WTC11 (cell line): Measurements from ENCODE around the gene TMC3. TPM values are rescaled to one million over a fixed set of nuclear protein-coding genes. Genes with fewer than 3 reads are reported as not detected.

ENCODE experiments used
- ATAC-seq: fragments of 200-7000 bp; cut with Tn5 transposase; 2 replicates; pipeline ENCODE4 v1.10.0; 2021; ENCODE audit warnings: mild to moderate bottlenecking, moderate library complexity
- CTCF ChIA-PET: fragments of 300-600 bp; sonication (Branson Sonifier 250); formaldehyde crosslinking; loops from one replicate; lab custom pipeline; 2021; ENCODE audit warnings: antibody characterized with exemption; lab: Charles Lee
- POLR2A ChIA-PET: fragments of 350-600 bp; sonication (Branson Sonifier 250); formaldehyde crosslinking; loops from one replicate; lab custom pipeline; 2021; ENCODE audit warnings: antibody characterized with exemption; lab: Charles Lee
- DNase-seq: peaks from one replicate; pipeline ENCODE4 v3.0.0; 2021; ENCODE audit warnings: low spot score
- H3K27ac Mint-ChIP-seq: 2 replicates; pipeline ENCODE4 v1.8.0; 2021; ENCODE audit warnings: mixed read lengths
- H3K27me3 Mint-ChIP-seq: 2 replicates; pipeline ENCODE4 v1.8.0; 2021; ENCODE audit warnings: low read depth, mild to moderate bottlenecking, moderate library complexity, mixed read lengths
- H3K36me3 Mint-ChIP-seq: 2 replicates; pipeline ENCODE4 v1.8.0; 2021; ENCODE audit warnings: mixed read lengths
- H3K4me1 Mint-ChIP-seq: 2 replicates; pipeline ENCODE4 v1.8.0; 2022; ENCODE audit warnings: mixed read lengths
- H3K4me3 Mint-ChIP-seq: 2 replicates; pipeline ENCODE4 v1.8.0; 2021; ENCODE audit warnings: mild to moderate bottlenecking, moderate library complexity, mixed read lengths
- H3K9me3 Mint-ChIP-seq: 2 replicates; pipeline ENCODE4 v1.8.0; 2021; ENCODE audit warnings: mixed read lengths
- ELF4 ChIP-seq: sonication (generic); formaldehyde crosslinking; IDR thresholded peaks from 2 replicates; pipeline ENCODE4 v1.8.1; 2022; ENCODE audit warnings: low read depth, mild to moderate bottlenecking, moderate library complexity, missing genetic modification reagents
- ETV6 ChIP-seq: sonication (generic); formaldehyde crosslinking; IDR thresholded peaks from 2 replicates; pipeline ENCODE4 v1.8.1; 2022; ENCODE audit warnings: mild to moderate bottlenecking, missing genetic modification reagents
- FOXP1 ChIP-seq: sonication (generic); formaldehyde crosslinking; IDR thresholded peaks from 2 replicates; pipeline ENCODE4 v1.8.0; 2022; ENCODE audit warnings: missing genetic modification reagents, mild to moderate bottlenecking, moderate library complexity, borderline replicate concordance
- NFE2L1 ChIP-seq: sonication (generic); formaldehyde crosslinking; IDR thresholded peaks from 2 replicates; pipeline ENCODE4 v1.8.1; 2023; ENCODE audit warnings: missing genetic modification reagents
- NR3C1 ChIP-seq: sonication (generic); formaldehyde crosslinking; conservative IDR thresholded peaks from 2 replicates; pipeline ENCODE4 v1.8.1; 2023; ENCODE audit warnings: low read depth, mild to moderate bottlenecking, missing genetic modification reagents
- ZNF121 ChIP-seq: sonication (generic); formaldehyde crosslinking; IDR thresholded peaks from 2 replicates; pipeline ENCODE4 v1.8.0; 2023; ENCODE audit warnings: missing genetic modification reagents
- ZNF671 ChIP-seq: fragments of 250-450 bp; sonication (Bioruptor Pico); IDR thresholded peaks from 2 replicates; pipeline ENCODE4 v1.8.0; 2021; ENCODE audit warnings: mild to moderate bottlenecking
- total RNA-seq: library from RNA; stranded (reverse); gene quantifications from 3 replicates; pipeline ENCODE4 v1.2.3, GENCODE V29; 2021
- TF ChIP-seq, protein P1 (sequence below): fragments of 250-450 bp; sonication (Bioruptor Pico); IDR thresholded peaks from 2 replicates; pipeline ENCODE4 v1.8.0; 2021; ENCODE audit warnings: mild to moderate bottlenecking
- TF ChIP-seq, protein P2 (sequence below): sonication (generic); formaldehyde crosslinking; IDR thresholded peaks from 2 replicates; pipeline ENCODE4 v1.8.1; 2022; ENCODE audit warnings: low read depth, missing genetic modification reagents, borderline replicate concordance
- TF ChIP-seq, protein P3 (sequence below): sonication (generic); formaldehyde crosslinking; conservative IDR thresholded peaks from 2 replicates; pipeline ENCODE4 v1.8.1; 2023; ENCODE audit warnings: mild to moderate bottlenecking, low read depth, missing genetic modification reagents, moderate library complexity
- TF ChIP-seq, protein P4 (sequence below): sonication (generic); formaldehyde crosslinking; IDR thresholded peaks from 2 replicates; pipeline ENCODE4 v1.8.0; 2023; ENCODE audit warnings: missing genetic modification reagents, mild to moderate bottlenecking, borderline replicate concordance
- TF ChIP-seq, protein P5 (sequence below): sonication (generic); formaldehyde crosslinking; conservative IDR thresholded peaks from 2 replicates; pipeline ENCODE4 v1.8.1; 2022; ENCODE audit warnings: mild to moderate bottlenecking, missing genetic modification reagents
- TF ChIP-seq, protein P6 (sequence below): sonication (generic); formaldehyde crosslinking; IDR thresholded peaks from 2 replicates; pipeline ENCODE4 v1.8.1; 2022; ENCODE audit warnings: mild to moderate bottlenecking, moderate library complexity, missing genetic modification reagents
- TF ChIP-seq, protein P7 (sequence below): sonication (generic); formaldehyde crosslinking; IDR thresholded peaks from 2 replicates; pipeline ENCODE4 v1.8.0; 2022; ENCODE audit warnings: mild to moderate bottlenecking, missing genetic modification reagents
- TF ChIP-seq, protein P8 (sequence below): fragments of 250-450 bp; sonication (Bioruptor Pico); conservative IDR thresholded peaks from 2 replicates; pipeline ENCODE4 v1.9.0; 2021; ENCODE audit warnings: mild to moderate bottlenecking

TMC3 gene
- total RNA-seq, 1 experiment from 2014 or later: not detected

DNA sequence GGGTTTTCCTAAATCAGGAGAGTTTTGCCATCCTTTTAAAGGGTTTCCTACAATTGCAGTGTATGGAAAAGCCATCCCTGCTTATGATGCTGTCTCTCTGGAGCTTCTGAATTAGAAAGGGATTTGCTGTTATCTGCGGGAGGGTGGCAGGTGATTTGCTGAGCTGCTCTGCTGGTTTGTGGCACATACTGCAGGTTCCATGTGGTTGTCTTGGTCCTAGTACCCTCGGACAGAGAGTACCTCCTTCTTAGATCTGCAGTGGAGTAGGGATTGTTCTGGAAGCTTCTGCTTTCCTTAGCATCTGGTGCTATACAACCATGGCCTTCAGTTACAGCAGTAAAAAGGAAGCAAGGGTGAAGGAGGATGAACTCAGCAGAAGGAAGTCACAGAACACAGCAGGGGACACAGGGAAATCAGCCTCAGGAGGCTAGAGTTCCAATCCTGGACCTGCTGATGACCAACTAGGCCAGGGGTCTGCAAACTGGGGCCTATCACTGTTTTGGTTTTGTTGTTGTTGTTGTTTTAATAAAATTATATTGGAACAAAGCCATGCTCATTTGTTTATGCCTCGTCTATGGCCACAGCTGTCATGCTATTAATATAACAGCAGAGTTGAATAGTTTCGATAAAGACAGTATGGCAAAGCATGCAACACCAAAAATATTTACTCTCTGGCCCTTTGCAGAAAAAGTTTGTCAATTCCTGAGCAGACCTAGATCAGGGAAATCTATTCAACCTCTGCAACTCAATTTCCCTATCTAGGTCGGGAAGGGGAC, 89.6 kb downstream of the TMC3 start (continued):
- TF ChIP-seq, protein P1, sequence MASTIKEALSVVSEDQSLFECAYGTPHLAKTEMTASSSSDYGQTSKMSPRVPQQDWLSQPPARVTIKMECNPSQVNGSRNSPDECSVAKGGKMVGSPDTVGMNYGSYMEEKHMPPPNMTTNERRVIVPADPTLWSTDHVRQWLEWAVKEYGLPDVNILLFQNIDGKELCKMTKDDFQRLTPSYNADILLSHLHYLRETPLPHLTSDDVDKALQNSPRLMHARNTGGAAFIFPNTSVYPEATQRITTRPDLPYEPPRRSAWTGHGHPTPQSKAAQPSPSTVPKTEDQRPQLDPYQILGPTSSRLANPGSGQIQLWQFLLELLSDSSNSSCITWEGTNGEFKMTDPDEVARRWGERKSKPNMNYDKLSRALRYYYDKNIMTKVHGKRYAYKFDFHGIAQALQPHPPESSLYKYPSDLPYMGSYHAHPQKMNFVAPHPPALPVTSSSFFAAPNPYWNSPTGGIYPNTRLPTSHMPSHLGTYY (CRISPR knock-in tag): no peak
- TF ChIP-seq, protein P2, sequence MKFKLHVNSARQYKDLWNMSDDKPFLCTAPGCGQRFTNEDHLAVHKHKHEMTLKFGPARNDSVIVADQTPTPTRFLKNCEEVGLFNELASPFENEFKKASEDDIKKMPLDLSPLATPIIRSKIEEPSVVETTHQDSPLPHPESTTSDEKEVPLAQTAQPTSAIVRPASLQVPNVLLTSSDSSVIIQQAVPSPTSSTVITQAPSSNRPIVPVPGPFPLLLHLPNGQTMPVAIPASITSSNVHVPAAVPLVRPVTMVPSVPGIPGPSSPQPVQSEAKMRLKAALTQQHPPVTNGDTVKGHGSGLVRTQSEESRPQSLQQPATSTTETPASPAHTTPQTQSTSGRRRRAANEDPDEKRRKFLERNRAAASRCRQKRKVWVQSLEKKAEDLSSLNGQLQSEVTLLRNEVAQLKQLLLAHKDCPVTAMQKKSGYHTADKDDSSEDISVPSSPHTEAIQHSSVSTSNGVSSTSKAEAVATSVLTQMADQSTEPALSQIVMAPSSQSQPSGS: no peak
- TF ChIP-seq NR3C1 (CRISPR knock-in tag) (no peak), ZNF671 (CRISPR knock-in tag) (no peak), FOXP1 (CRISPR knock-in tag) (no peak), ELF4 (no peak)
- TF ChIP-seq, protein P3, sequence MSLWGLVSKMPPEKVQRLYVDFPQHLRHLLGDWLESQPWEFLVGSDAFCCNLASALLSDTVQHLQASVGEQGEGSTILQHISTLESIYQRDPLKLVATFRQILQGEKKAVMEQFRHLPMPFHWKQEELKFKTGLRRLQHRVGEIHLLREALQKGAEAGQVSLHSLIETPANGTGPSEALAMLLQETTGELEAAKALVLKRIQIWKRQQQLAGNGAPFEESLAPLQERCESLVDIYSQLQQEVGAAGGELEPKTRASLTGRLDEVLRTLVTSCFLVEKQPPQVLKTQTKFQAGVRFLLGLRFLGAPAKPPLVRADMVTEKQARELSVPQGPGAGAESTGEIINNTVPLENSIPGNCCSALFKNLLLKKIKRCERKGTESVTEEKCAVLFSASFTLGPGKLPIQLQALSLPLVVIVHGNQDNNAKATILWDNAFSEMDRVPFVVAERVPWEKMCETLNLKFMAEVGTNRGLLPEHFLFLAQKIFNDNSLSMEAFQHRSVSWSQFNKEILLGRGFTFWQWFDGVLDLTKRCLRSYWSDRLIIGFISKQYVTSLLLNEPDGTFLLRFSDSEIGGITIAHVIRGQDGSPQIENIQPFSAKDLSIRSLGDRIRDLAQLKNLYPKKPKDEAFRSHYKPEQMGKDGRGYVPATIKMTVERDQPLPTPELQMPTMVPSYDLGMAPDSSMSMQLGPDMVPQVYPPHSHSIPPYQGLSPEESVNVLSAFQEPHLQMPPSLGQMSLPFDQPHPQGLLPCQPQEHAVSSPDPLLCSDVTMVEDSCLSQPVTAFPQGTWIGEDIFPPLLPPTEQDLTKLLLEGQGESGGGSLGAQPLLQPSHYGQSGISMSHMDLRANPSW (CRISPR knock-in tag): no peak
- TF ChIP-seq, protein P4, sequence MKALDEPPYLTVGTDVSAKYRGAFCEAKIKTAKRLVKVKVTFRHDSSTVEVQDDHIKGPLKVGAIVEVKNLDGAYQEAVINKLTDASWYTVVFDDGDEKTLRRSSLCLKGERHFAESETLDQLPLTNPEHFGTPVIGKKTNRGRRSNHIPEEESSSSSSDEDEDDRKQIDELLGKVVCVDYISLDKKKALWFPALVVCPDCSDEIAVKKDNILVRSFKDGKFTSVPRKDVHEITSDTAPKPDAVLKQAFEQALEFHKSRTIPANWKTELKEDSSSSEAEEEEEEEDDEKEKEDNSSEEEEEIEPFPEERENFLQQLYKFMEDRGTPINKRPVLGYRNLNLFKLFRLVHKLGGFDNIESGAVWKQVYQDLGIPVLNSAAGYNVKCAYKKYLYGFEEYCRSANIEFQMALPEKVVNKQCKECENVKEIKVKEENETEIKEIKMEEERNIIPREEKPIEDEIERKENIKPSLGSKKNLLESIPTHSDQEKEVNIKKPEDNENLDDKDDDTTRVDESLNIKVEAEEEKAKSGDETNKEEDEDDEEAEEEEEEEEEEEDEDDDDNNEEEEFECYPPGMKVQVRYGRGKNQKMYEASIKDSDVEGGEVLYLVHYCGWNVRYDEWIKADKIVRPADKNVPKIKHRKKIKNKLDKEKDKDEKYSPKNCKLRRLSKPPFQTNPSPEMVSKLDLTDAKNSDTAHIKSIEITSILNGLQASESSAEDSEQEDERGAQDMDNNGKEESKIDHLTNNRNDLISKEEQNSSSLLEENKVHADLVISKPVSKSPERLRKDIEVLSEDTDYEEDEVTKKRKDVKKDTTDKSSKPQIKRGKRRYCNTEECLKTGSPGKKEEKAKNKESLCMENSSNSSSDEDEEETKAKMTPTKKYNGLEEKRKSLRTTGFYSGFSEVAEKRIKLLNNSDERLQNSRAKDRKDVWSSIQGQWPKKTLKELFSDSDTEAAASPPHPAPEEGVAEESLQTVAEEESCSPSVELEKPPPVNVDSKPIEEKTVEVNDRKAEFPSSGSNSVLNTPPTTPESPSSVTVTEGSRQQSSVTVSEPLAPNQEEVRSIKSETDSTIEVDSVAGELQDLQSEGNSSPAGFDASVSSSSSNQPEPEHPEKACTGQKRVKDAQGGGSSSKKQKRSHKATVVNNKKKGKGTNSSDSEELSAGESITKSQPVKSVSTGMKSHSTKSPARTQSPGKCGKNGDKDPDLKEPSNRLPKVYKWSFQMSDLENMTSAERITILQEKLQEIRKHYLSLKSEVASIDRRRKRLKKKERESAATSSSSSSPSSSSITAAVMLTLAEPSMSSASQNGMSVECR (CRISPR knock-in tag): no peak

DNA sequence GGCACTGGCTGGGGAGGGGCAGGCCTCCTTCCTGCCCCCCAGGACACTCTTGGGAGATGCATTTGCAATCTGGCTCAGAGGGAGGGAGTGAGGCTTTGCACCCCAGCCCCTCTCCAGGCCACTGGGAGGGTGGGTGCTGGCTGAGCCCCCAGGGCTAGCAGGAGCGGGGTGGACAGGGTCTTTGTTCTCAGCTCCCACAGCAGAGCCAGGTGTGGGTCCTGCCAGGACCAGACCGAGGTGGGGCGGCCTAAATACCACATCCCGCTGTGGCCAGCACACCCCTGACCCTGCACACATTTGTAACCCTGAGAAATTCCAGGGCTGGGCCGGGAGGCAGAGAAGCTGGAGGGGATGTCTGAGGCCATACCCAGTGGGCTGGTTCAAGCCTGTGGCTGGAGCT, 91.1 kb downstream of the TMC3 start:
- TF ChIP-seq, protein P5, sequence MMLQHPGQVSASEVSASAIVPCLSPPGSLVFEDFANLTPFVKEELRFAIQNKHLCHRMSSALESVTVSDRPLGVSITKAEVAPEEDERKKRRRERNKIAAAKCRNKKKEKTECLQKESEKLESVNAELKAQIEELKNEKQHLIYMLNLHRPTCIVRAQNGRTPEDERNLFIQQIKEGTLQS (CRISPR knock-in tag): no peak
- TF ChIP-seq, protein P6, sequence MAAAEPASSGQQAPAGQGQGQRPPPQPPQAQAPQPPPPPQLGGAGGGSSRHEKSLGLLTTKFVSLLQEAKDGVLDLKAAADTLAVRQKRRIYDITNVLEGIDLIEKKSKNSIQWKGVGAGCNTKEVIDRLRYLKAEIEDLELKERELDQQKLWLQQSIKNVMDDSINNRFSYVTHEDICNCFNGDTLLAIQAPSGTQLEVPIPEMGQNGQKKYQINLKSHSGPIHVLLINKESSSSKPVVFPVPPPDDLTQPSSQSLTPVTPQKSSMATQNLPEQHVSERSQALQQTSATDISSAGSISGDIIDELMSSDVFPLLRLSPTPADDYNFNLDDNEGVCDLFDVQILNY (CRISPR knock-in tag): no peak
- TF ChIP-seq ETV6 (no peak), NFE2L1 (CRISPR knock-in tag) (no peak), ZNF121 (CRISPR knock-in tag) (no peak), NR3C1 (CRISPR knock-in tag) (no peak)
- TF ChIP-seq, protein P7, sequence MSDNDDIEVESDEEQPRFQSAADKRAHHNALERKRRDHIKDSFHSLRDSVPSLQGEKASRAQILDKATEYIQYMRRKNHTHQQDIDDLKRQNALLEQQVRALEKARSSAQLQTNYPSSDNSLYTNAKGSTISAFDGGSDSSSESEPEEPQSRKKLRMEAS: no peak
- TF ChIP-seq, protein P3 (CRISPR knock-in tag): no peak
- TF ChIP-seq, protein P8, sequence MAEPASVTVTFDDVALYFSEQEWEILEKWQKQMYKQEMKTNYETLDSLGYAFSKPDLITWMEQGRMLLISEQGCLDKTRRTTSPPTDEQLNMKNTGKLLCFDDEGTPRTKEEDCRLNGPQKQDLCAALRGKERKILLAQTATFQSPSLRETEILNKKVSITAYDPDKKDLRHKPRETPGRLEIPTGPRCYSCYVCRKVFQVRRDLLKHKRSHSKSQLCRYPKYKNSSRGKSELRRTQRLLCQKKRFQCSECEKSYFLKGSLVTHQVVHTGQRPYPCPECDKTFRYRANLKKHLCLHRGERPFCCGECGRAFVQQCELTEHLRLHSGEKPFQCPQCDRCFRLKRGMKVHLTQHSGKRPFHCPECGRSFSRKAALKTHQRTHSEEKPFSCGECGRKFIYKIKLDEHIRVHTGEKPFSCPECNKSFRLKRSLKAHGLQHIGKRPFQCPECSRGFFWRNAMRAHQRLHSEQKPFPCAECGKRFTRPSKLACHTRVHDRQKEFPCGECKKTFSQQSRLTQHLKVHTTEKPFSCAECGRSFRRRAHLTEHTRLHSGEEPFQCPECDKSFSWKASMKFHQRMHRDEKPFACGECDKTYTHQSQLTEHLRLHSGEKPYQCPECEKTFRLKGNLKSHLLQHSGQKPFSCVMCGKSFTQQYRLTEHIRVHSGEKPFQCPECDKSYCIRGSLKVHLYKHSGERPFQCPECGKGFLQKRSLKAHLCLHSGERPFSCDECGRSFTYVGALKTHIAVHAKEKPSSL (CRISPR knock-in tag): no peak
- Mint-ChIP-seq H3K4me1 (no peaks in the 10 kb centered on the region), H3K4me3 (no peak overlapping the region), H3K9me3 (peaks cover 13% of the 10 kb centered on the region), H3K27ac (no peak overlapping the region), H3K36me3 (peaks cover 6% of the 10 kb centered on the region; the same call in 1 of the 2 replicates), H3K27me3 (no peaks in the 10 kb centered on the region; the same call in 1 of the 2 replicates)
- ChIA-PET CTCF (interaction anchor here (1.0 to 4.3 kb wide), 2 partner anchors 8 to 17 kb away, joined by 5 to 23 read pairs; no protein-coding TSS in a partner anchor), POLR2A (no interaction called here)
- DNase-seq (no peak), ATAC-seq (no peak)
